ENCODE results near the gene PTPRCAP. TPM values are rescaled to one million over a fixed set of nuclear protein-coding genes. Genes with fewer than 3 reads are reported as not detected.

The PTPRCAP gene
- total and polyA plus RNA-seq, 9 of the 15 experiments (the other 6 are each of a cell fraction or from before 2014, with no cell fraction given), result 0.22 to 2.0 (median 1.1) TPM; not detected in 4

DNA sequence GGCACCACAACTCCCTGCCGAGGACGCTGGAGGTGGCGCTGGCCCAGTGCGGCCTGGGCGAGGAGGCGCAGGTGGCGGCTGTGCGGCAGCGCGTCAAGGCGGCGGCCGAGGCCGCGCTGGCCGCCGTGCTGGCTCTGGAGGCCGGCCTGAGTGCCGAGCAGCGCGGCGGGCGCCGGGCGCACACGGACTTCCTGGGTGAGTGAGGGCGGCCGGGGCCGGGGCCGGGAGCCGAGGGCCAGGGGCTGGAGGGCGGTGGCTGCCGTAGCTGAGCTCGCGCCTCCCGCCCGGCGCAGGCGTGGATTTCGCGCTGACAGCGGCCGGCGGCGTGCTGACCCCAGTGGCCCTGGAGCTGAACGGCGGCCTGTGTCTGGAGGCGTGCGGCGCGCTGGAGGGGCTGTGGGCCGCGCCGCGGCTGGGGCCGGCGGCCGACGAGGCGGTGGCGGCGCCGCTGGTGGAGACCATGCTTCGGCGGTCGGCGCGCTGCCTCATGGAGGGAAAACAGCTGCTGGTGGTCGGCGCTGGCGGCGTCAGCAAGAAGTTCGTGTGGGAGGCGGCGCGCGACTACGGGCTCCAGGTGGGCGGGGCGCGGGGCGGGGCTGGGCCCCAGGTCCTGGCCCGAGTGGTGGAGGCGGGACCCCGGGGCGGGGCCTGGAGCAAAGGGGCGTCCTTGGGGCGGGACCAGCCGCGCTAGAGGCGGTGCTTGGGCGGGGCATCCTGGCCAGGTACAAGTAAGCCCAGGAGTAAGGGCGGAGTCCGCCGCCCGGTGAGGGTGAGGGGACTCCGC lies 16.6 kb downstream of the PTPRCAP start (continued):
- TF ChIP-seq TEAD2 (tag; IDR thresholded peaks at IDR 0.05), result no peak
- peak; percentile 89 for TF ChIP-seq POLR2G (IDR thresholded peaks at IDR 0.05; ENCODE audit: low read depth, low read length)
- no peak for TF ChIP-seq ZNF764 (CRISPR knock-in tag; IDR thresholded peaks at IDR 0.05; ENCODE audit: low read depth)
- TF ChIP-seq ZBED1 (IDR thresholded peaks at IDR 0.05), result no peak
- TF ChIP-seq, protein P1, sequence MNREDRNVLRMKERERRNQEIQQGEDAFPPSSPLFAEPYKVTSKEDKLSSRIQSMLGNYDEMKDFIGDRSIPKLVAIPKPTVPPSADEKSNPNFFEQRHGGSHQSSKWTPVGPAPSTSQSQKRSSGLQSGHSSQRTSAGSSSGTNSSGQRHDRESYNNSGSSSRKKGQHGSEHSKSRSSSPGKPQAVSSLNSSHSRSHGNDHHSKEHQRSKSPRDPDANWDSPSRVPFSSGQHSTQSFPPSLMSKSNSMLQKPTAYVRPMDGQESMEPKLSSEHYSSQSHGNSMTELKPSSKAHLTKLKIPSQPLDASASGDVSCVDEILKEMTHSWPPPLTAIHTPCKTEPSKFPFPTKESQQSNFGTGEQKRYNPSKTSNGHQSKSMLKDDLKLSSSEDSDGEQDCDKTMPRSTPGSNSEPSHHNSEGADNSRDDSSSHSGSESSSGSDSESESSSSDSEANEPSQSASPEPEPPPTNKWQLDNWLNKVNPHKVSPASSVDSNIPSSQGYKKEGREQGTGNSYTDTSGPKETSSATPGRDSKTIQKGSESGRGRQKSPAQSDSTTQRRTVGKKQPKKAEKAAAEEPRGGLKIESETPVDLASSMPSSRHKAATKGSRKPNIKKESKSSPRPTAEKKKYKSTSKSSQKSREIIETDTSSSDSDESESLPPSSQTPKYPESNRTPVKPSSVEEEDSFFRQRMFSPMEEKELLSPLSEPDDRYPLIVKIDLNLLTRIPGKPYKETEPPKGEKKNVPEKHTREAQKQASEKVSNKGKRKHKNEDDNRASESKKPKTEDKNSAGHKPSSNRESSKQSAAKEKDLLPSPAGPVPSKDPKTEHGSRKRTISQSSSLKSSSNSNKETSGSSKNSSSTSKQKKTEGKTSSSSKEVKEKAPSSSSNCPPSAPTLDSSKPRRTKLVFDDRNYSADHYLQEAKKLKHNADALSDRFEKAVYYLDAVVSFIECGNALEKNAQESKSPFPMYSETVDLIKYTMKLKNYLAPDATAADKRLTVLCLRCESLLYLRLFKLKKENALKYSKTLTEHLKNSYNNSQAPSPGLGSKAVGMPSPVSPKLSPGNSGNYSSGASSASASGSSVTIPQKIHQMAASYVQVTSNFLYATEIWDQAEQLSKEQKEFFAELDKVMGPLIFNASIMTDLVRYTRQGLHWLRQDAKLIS (CRISPR knock-in tag; IDR thresholded peaks at IDR 0.05), result no peak
- TF ChIP-seq, protein P2, sequence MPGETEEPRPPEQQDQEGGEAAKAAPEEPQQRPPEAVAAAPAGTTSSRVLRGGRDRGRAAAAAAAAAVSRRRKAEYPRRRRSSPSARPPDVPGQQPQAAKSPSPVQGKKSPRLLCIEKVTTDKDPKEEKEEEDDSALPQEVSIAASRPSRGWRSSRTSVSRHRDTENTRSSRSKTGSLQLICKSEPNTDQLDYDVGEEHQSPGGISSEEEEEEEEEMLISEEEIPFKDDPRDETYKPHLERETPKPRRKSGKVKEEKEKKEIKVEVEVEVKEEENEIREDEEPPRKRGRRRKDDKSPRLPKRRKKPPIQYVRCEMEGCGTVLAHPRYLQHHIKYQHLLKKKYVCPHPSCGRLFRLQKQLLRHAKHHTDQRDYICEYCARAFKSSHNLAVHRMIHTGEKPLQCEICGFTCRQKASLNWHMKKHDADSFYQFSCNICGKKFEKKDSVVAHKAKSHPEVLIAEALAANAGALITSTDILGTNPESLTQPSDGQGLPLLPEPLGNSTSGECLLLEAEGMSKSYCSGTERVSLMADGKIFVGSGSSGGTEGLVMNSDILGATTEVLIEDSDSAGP (CRISPR knock-in tag; IDR thresholded peaks at IDR 0.05), result no peak
- peak; percentile 27; the same call in 1 of the 2 replicates for TF ChIP-seq ERF (CRISPR knock-in tag; IDR thresholded peaks at IDR 0.05)
- no peak for TF ChIP-seq ZC3H11A (IDR thresholded peaks at IDR 0.05; ENCODE audit: low read depth, low read length)
- TF ChIP-seq SLC30A9 (CRISPR knock-in tag; IDR thresholded peaks at IDR 0.05), result no peak
- no peak for TF ChIP-seq COPS2 (conservative IDR thresholded peaks at IDR 0.05)
- TF ChIP-seq ELF2 (CRISPR knock-in tag; IDR thresholded peaks at IDR 0.05), result no peak
- no peak for TF ChIP-seq TRIM24 (IDR thresholded peaks at IDR 0.05)
- no peak for TF ChIP-seq MAFG (tag; conservative IDR thresholded peaks at IDR 0.05)
- TF ChIP-seq FOXA1 (IDR thresholded peaks at IDR 0.05; ENCODE audit: borderline replicate concordance), result no peak
- no peak for TF ChIP-seq KLF6 (CRISPR knock-in tag; IDR thresholded peaks at IDR 0.05; ENCODE audit: borderline replicate concordance)
- no peak for TF ChIP-seq ZNF23 (CRISPR knock-in tag; IDR thresholded peaks at IDR 0.05)
- no peak for TF ChIP-seq NFXL1 (CRISPR knock-in tag; IDR thresholded peaks at IDR 0.05)
- TF ChIP-seq, protein P3, sequence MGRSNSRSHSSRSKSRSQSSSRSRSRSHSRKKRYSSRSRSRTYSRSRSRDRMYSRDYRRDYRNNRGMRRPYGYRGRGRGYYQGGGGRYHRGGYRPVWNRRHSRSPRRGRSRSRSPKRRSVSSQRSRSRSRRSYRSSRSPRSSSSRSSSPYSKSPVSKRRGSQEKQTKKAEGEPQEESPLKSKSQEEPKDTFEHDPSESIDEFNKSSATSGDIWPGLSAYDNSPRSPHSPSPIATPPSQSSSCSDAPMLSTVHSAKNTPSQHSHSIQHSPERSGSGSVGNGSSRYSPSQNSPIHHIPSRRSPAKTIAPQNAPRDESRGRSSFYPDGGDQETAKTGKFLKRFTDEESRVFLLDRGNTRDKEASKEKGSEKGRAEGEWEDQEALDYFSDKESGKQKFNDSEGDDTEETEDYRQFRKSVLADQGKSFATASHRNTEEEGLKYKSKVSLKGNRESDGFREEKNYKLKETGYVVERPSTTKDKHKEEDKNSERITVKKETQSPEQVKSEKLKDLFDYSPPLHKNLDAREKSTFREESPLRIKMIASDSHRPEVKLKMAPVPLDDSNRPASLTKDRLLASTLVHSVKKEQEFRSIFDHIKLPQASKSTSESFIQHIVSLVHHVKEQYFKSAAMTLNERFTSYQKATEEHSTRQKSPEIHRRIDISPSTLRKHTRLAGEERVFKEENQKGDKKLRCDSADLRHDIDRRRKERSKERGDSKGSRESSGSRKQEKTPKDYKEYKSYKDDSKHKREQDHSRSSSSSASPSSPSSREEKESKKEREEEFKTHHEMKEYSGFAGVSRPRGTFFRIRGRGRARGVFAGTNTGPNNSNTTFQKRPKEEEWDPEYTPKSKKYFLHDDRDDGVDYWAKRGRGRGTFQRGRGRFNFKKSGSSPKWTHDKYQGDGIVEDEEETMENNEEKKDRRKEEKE (IDR thresholded peaks at IDR 0.05; ENCODE audit: borderline replicate concordance in 1 of 2, control insufficient read depth in 1 of 2, low read depth in 2 of 2, low read length in 1 of 2), result no peak
- TF ChIP-seq PHTF2 (CRISPR knock-in tag; IDR thresholded peaks at IDR 0.05), result no peak
- no peak for TF ChIP-seq SRSF1 (IDR thresholded peaks at IDR 0.05; ENCODE audit: low read depth, low read length)
- TF ChIP-seq ILF3 (IDR thresholded peaks at IDR 0.05; ENCODE audit: borderline replicate concordance), result no peak
